Type B pancreatic cell (in vitro differentiated cells): ENCODE data around the gene CTSW. TPM values are rescaled to one million over a fixed set of nuclear protein-coding genes. Genes with fewer than 3 reads are reported as not detected.

Source experiments
- DNase-seq: peaks from one replicate; pipeline ENCODE4 v3.0.0; 2021; ENCODE audit warnings: mixed read lengths; ENCODE audit not compliant: unreplicated experiment; ENCODE audit errors: extremely low spot score
- H3K27ac Mint-ChIP-seq: 2 replicates; pipeline ENCODE4 v1.8.0; 2021; ENCODE audit warnings: mild to moderate bottlenecking, mixed read lengths
- H3K27me3 Mint-ChIP-seq: 2 replicates; pipeline ENCODE4 v1.8.0; 2021; ENCODE audit warnings: mixed read lengths
- H3K36me3 Mint-ChIP-seq: 2 replicates; pipeline ENCODE4 v1.8.0; 2021; ENCODE audit warnings: mixed read lengths
- H3K4me1 Mint-ChIP-seq: one replicate; pipeline ENCODE4 v1.8.0; 2021; ENCODE audit warnings: mixed read lengths; ENCODE audit not compliant: unreplicated experiment
- H3K4me3 Mint-ChIP-seq: 2 replicates; pipeline ENCODE4 v1.8.0; 2021; ENCODE audit warnings: mild to moderate bottlenecking, mixed read lengths
- H3K9me3 Mint-ChIP-seq: 2 replicates; pipeline ENCODE4 v1.8.0; 2021; ENCODE audit warnings: mixed read lengths
- CTCF ChIP-seq: fragments of 200-600 bp; sonication (generic); conservative IDR thresholded peaks from 2 replicates; pipeline ENCODE4 v1.5.0; 2021; ENCODE audit warnings: antibody characterized with exemption, mild to moderate bottlenecking
- total RNA-seq: library from RNA; stranded (reverse); gene quantifications from 2 replicates; pipeline ENCODE4 v1.2.1, GENCODE V29; 2021; ENCODE audit warnings: low replicate concordance

CTSW gene
- total RNA-seq, 1 donor from 2014 or later, result not detected

- peak; percentile 81 for DNase-seq
- H3K9me3 Mint-ChIP-seq, result no peaks in the 10 kb centered on the region
- H3K27me3 Mint-ChIP-seq, result peaks cover 73% of the 10 kb centered on the region
- H3K4me3 Mint-ChIP-seq, result peak within 1 kb of the TSS; percentile 80
- TF ChIP-seq CTCF, result no peak
- peak within 1 kb of the TSS; percentile 82 for H3K27ac Mint-ChIP-seq
- no peaks in the 10 kb centered on the region for H3K36me3 Mint-ChIP-seq
- H3K4me1 Mint-ChIP-seq, result no peaks in the 10 kb centered on the region
Observed at GRCh38 chr11:65900125-65900898, 20.7 kb downstream of the CTSW start, which contains the start of gene FOSL1. FOSL1 (minus strand) TSS chr11:65900388; CDS start chr11:65900339, 49 bp downstream.

- TF ChIP-seq CTCF, result no peak
Observed at GRCh38 chr11:65900899-65901180, 21.2 kb downstream of the CTSW start.

GRCh38 chr11:65903068-65903481 is 23.4 kb downstream of the CTSW start:
- no peak for TF ChIP-seq CTCF
- H3K4me3 Mint-ChIP-seq, result no peak overlapping the region
- H3K27ac Mint-ChIP-seq, result peak overlapping the region; percentile 59
- DNase-seq, result no peak
- peaks cover 70% of the 10 kb centered on the region for H3K27me3 Mint-ChIP-seq
- H3K36me3 Mint-ChIP-seq, result no peaks in the 10 kb centered on the region
- H3K9me3 Mint-ChIP-seq, result no peaks in the 10 kb centered on the region
- H3K4me1 Mint-ChIP-seq, result no peaks in the 10 kb centered on the region

More at GRCh38 chr11:65900899-65901180, 21.2 kb downstream of the CTSW start:
- no peaks in the 10 kb centered on the region for H3K36me3 Mint-ChIP-seq
- peaks cover 72% of the 10 kb centered on the region for H3K27me3 Mint-ChIP-seq
- no peak for DNase-seq
- no peaks in the 10 kb centered on the region for H3K4me1 Mint-ChIP-seq
- peak overlapping the region; percentile 82 for H3K27ac Mint-ChIP-seq
- no peaks in the 10 kb centered on the region for H3K9me3 Mint-ChIP-seq
- H3K4me3 Mint-ChIP-seq, result peak overlapping the region; percentile 80

GRCh38 chr11:65903715-65904114 is 24.1 kb downstream of the CTSW start:
- no peak for TF ChIP-seq CTCF
- Mint-ChIP-seq H3K9me3 (no peaks in the 10 kb centered on the region), H3K27me3 (peaks cover 68% of the 10 kb centered on the region), H3K36me3 (no peaks in the 10 kb centered on the region), H3K4me1 (no peaks in the 10 kb centered on the region), H3K27ac (no peak overlapping the region), H3K4me3 (no peak overlapping the region)
- DNase-seq, result no peak

GRCh38 chr11:65906602-65907001 is 27.0 kb downstream of the CTSW start:
- Mint-ChIP-seq H3K36me3 (no peaks in the 10 kb centered on the region), H3K27ac (no peak overlapping the region), H3K4me1 (no peaks in the 10 kb centered on the region), H3K27me3 (peaks cover 61% of the 10 kb centered on the region), H3K4me3 (no peak overlapping the region), H3K9me3 (no peaks in the 10 kb centered on the region)
- TF ChIP-seq CTCF, result no peak
- no peak for DNase-seq
